DMS153 treated with DMSO at 0.1 percent for 48 hours (cell line): Measurements from ENCODE around the gene TMEM8B.

ENCODE experiments used
- DNase-seq: peaks from one replicate; lab custom pipeline; 2025; ENCODE audit not compliant: unreplicated experiment; lab: John Stamatoyannopoulos, UW

TMEM8B gene

GRCh38 chr9:35829084-35829763 lies at the start of gene TMEM8B:
Gene TMEM8B, plus strand, starts transcription at chr9:35829228. Its CDS starts 220 bp downstream, at chr9:35829448.
- peak; percentile 54 for DNase-seq

DNA sequence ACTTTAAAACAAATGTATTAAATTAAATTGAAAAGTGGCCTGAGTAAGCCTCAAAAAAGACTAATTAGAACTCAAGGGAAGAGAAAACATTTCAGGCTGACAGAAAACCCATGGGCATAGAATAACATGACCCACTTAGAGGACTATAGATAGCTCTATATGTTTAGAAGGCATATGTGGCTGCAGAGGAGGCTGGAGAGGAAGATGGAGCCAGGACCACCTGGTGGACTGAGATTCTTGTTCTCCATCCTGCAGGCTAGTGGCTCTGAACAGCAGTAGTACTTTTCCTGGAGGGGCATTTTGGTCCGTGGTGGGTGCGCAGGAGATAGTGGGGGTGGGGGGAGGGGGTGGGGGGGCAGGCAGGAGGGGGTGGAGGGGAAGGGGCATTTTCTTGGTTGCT lies 48.0 kb upstream of the TMEM8B start:
- DNase-seq, result no peak

GRCh38 chr9:35783418-35783817 lies 45.6 kb upstream of the TMEM8B start:
- no peak for DNase-seq

- DNase-seq, result no peak
Observed at GRCh38 chr9:35789541-35789940, 39.5 kb upstream of the TMEM8B start.

GRCh38 chr9:35790025-35790384 lies 39.0 kb upstream of the TMEM8B start:
- no peak for DNase-seq

DNA sequence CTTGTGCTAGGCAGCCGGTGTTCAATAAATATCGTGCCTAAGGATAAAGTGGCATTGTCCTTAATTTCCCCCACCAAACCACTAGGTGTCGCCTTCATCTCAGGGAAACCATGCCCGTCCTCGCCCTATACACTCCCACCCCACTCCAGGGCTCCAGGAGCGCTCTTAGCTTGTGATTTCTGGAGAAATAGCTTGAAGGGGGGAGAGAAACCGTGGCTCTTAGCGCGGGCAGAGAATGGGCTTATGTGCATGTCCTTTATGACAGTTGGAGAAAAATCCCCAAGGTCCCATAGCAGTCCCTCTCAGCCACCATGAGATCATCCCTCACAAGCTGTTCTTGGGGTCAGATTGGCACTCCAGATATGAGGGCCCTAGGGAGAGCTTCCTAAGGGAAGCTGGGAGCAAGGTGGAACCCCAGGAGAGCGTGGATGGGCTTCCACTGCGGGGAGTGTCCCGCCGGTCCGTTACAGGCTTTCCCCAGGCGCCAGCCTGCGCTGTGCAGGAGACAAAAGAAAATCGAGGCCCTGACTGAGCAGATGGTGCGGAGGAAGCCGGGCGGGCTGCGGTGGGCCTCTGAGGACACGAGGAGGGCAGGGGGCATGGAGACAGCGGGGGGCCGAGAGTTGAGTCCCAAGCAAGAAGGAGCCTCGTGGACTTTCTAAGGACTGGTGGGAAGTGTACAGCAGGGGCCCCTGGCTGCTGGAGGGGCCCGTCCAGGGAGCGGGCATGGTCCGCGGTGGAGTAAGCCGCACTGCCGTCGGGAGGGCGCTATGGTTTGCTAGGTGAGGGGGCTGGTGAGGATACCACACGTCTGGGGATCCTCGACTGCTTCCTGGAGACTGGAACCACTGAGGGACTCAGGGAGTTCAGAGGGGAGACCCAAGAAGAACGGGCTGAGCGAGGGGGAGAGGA lies 38.4 kb upstream of the TMEM8B start:
- DNase-seq, result peak; percentile 81

DNA sequence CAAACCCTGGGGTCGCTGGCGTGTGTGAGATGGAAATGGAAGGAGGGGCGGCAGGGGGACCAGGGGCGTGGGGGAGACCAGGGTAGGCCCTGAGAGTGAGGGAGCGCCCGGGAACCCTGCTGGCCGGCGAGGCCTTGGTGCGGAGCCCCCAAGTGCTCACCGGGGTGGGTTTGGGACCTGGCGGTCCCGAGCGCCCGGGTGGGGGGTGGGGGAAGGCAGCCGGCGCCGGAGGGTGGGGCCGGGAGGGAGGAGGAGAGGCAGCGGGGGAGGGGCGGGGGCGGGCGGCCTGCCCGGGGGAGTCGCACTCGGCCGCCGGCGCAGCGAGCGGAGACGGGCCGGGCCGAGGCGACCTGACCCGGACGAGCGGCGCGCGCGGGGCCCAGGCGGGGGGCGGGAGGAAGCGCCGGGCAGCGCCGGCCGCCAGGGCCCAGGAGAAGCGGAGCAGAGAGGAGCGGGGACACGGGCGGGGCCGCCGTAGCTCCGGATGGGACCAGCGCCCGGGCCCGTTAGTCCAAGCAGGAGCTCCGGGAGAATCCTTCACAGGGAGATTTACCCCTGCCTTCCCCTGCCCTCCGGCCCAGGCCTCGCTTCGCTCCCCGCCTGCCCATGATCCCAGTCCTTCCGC lies 37.6 kb upstream of the TMEM8B start, which contains the start of gene NPR2:
NPR2 (plus strand) TSS at position 295 of the 625 bp plus-strand sequence. CDS start 818 bp downstream, outside the sequence.
- DNase-seq, result no peak

GRCh38 chr9:35792024-35792813 lies 36.8 kb upstream of the TMEM8B start:
- DNase-seq, result no peak

DNA sequence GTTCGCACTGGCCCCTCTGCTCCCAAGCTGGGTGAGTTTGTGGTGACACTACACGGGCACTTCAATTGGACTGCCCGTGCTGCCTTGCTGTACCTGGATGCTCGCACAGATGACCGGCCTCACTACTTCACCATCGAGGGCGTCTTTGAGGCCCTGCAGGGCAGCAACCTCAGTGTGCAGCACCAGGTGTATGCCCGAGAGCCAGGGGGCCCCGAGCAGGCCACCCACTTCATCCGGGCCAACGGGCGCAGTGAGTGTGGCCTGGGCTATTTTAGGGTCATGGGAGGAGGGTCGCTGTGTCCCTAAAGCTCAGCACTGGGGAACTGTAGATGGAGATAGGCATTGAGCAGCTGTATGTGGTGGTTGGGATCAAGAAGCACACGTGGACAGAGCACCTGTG lies 36.2 kb upstream of the TMEM8B start:
- DNase-seq, result no peak

- DNase-seq, result no peak
Observed at GRCh38 chr9:35793461-35793860, 35.6 kb upstream of the TMEM8B start.

DNA sequence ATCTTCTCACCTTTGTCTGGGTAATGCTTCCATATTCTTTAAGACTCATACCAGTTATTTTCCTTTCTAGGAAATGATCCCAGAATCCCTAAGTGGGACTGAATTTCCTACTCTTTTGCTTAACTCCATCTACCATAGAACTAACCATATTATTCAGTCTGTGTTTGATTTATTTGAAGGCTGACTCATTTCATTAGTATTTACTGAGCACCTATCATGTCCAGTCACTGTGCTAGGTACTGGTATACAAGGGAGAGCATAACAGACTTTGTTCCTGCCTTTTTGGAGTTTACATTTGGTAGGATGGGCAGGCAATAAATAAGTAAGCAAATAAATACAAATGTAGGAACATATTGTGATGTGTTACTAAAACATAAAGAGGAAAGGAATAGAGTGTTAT lies 33.3 kb upstream of the TMEM8B start:
- DNase-seq, result no peak

DNA sequence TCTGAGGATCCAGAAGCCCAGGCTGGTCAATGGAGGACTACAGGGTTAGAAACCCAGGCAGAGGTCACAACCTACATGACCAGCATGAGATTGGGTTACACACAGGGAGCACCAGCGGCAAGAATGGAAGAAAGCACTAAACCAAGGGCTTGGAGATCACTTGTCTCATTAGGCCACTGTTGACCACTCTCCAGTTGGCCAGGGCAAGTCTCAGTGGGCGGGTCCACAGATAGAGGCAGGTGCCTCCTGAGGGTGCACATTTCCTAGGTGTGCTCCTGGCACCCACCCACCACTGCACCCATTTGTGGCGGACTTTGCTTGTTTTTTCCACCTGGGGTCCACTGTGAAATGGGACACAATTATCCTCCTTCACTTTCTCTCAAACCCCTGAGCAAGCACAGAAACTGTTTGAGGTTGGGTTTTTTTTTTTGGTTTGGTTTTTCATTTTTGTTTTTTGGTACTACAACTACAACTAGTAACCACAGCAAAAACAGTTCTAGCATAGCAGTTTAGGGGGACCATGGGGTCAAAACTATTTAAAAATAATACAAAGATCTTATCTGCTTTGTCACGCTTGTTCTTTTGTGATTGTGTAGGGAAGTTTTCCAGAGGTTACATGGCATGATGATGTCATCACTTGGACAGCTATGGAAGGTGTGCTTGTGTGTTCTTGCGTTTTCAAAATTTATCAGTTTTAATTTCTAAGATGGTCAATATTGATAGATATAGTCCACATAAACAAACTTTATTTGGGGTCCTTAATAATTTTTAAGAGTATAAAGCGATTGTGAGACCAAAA lies 31.5 kb upstream of the TMEM8B start:
- no peak for DNase-seq

DNA sequence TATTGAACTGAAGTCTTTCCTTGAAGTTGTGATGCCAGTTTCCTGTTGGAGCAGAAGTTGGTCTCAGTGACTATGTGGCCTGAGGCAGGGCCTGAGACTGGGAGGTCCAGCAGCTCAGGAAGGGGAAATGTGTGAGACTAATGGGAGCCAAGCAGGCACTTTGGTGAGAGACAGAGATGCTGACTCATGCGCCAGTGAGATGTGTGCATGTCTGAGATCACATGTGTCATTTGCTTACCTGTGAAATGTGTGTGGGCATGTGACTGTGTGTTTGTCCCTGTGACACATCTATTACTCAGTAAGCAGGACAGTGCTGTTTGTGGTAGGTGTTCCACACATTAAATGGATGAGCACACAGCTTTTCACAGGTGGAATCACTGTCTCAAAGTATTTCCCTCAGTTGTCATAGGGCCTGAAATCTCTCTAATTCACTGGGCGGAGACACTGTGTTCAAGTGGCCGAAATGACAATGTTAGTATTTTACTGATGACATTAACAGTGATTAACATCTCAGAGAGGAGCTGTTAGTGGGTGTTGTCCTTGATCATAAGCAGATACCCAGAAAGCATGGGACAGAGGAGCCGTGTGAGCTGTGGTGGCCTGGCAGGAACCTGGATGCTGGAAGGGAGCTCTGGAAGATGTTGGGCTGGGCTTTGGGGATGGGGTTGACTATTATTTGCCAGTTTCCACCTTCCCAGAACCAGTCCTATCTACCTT lies 30.2 kb upstream of the TMEM8B start:
- no peak for DNase-seq

- no peak for DNase-seq
Observed at GRCh38 chr9:35800530-35800929, 28.5 kb upstream of the TMEM8B start.

GRCh38 chr9:35801328-35802128 lies 27.5 kb upstream of the TMEM8B start:
- DNase-seq, result no peak

- DNase-seq, result no peak
Observed at GRCh38 chr9:35806101-35806500, 22.9 kb upstream of the TMEM8B start.

DNA sequence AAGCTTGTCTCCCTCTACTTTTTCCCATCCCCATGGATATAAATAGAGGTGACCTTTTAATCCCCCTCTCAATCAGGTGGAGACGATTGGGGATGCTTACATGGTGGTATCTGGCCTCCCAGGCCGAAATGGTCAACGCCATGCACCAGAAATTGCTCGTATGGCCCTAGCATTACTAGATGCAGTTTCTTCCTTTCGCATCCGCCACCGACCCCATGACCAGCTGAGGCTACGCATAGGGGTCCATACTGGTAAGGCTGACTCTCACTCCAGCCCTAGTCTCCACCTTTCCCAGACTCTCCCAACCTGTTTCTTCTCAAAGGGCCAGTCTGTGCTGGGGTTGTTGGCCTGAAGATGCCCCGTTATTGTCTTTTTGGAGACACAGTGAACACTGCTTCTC lies 20.6 kb upstream of the TMEM8B start:
- no peak for DNase-seq

- no peak for DNase-seq
Observed at GRCh38 chr9:35810122-35810521, 18.9 kb upstream of the TMEM8B start.
